ENCODE results near the gene KDM5C. TPM values are rescaled to one million over a fixed set of nuclear protein-coding genes. Genes with fewer than 3 reads are reported as not detected.

KDM5C gene
- total RNA-seq, 1 donor from 2014 or later = 123 TPM

DNA sequence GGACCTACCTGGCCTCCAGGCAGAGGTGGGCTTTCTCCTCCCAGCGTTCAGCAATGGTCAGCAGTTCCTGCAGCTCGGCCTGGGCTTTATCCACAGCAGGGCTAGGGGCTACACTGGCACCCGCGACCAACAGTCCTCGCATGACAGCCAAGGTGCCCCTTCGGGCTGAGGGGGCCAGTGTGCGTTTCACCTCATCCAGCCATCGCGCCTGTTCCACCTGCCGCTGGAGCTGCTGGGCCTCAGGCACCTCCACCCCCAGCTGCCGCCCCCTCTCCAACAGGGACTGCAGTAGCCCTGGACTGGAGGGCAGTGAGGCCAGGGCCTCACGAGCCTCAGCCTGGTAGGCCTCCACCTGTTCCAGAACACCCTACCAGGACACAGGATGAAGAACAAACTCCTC lies 28.3 kb downstream of the KDM5C start:
- Histone ChIP-seq H3K27me3 (no peaks in the 10 kb centered on the region), H3K4me3 (no peak overlapping the region), H3K27ac (no peak overlapping the region), H3K36me3 (peaks cover 10 to 87% of the 10 kb centered on the region in 2 donors), H3K9me3 (no peaks in the 10 kb centered on the region), H3K4me1 (no peaks in the 10 kb centered on the region)
- intact Hi-C loops (cut with DNase I) = no loop called here
- TF ChIP-seq, protein P1, sequence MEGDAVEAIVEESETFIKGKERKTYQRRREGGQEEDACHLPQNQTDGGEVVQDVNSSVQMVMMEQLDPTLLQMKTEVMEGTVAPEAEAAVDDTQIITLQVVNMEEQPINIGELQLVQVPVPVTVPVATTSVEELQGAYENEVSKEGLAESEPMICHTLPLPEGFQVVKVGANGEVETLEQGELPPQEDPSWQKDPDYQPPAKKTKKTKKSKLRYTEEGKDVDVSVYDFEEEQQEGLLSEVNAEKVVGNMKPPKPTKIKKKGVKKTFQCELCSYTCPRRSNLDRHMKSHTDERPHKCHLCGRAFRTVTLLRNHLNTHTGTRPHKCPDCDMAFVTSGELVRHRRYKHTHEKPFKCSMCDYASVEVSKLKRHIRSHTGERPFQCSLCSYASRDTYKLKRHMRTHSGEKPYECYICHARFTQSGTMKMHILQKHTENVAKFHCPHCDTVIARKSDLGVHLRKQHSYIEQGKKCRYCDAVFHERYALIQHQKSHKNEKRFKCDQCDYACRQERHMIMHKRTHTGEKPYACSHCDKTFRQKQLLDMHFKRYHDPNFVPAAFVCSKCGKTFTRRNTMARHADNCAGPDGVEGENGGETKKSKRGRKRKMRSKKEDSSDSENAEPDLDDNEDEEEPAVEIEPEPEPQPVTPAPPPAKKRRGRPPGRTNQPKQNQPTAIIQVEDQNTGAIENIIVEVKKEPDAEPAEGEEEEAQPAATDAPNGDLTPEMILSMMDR (IDR thresholded peaks at IDR 0.05) = no peak
- TF ChIP-seq POLR2A (IDR thresholded peaks at IDR 0.05) = no peak
- no peak for TF ChIP-seq POLR2AphosphoS5 (IDR thresholded peaks at IDR 0.05; ENCODE audit: insufficient read depth in 1 of 2, low read depth in 1 of 2)
- no peak for DNase-seq (ENCODE audit: extremely low spot score in 2 of 2)

DNA sequence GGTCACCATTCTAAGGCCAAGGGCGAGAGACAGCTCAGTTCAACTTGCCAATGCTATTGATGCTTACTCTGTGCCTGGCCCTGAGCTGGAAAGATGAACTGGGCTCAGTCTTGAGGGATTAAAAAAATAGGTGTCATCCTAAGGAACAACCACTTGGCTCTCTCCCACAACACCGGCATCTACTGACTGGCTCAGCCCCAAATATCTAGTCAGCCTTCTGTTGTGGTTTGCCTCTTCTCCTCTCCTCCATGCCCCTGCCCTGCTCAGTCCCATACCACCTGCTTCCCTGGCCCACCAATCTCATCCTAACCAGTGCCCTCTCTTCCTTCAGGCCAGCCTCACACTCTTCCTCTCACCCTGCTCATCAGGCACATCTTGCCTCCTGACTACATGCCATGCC lies 29.6 kb downstream of the KDM5C start:
- no peak for DNase-seq (ENCODE audit: extremely low spot score in 2 of 2)
- H3K36me3 ChIP-seq = peaks cover 10 to 74% of the 10 kb centered on the region in 2 donors
- TF ChIP-seq POLR2AphosphoS5 (IDR thresholded peaks at IDR 0.05; ENCODE audit: insufficient read depth in 1 of 2, low read depth in 1 of 2) (no peak), POLR2A (IDR thresholded peaks at IDR 0.05) (no peak)
- TF ChIP-seq, protein P1 (IDR thresholded peaks at IDR 0.05) = no peak

DNA sequence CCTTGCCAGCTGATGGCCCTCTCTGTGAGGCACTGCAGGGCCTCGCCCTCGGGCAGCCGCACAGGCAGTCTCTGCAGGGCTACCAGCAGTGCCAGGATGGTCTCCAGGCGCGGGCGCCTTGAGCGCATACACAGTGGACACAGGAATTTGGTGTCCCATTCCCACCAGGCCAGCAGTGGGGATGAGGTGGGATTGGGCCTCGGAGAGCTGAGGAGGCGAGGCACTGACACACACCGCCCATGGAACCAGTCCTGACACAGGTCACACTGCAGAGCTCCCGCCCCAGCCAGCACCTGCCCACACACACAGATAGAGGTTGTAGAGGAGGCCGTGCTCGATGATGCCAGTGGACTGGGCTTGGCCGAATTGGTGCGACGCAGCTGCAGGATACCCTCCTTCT lies 30.7 kb downstream of the KDM5C start:
- Histone ChIP-seq H3K27me3 (no peaks in the 10 kb centered on the region), H3K27ac (no peak overlapping the region), H3K4me1 (no peaks in the 10 kb centered on the region), H3K9me3 (no peaks in the 10 kb centered on the region), H3K4me3 (no peak overlapping the region), H3K36me3 (peaks cover 10 to 70% of the 10 kb centered on the region in 2 donors)
- intact Hi-C loops (cut with DNase I) = no loop called here
- TF ChIP-seq, protein P1 (IDR thresholded peaks at IDR 0.05) = no peak
- TF ChIP-seq POLR2A (IDR thresholded peaks at IDR 0.05) (no peak), POLR2AphosphoS5 (IDR thresholded peaks at IDR 0.05; ENCODE audit: insufficient read depth in 1 of 2, low read depth in 1 of 2) (no peak)
- no peak for DNase-seq (ENCODE audit: extremely low spot score in 2 of 2)

More for the DNA sequence above, 29.6 kb downstream of the KDM5C start:
- intact Hi-C loops (cut with DNase I) = no loop called here
- Histone ChIP-seq H3K27me3 (no peaks in the 10 kb centered on the region), H3K4me3 (no peak overlapping the region), H3K27ac (no peak overlapping the region), H3K4me1 (no peaks in the 10 kb centered on the region), H3K9me3 (no peaks in the 10 kb centered on the region)

DNA sequence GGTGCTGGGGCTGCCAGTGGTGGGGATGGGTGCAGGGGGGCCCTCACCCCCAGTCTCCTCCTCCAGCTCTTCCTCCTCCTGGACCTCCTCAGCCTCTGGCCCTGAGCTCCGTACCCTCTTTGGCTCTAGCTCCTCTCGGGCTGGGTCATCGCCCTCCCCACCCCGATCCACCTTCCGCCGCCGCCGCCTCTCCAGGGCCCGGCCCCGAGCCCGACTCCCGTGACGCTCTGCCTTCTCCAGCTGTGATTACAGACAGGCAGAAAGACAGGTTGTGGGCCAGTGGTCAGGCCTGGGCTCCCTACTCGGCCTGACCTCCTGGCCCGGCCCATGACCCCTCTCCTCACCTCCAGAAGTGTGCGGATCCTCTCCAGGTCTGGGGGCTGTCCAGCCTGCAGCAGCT lies 31.9 kb downstream of the KDM5C start:
- H3K9me3 ChIP-seq = no peaks in the 10 kb centered on the region
- peaks cover 5 to 58% of the 10 kb centered on the region in 2 donors for H3K36me3 ChIP-seq
- DNase-seq (ENCODE audit: extremely low spot score in 2 of 2) = no peak
- H3K4me3 ChIP-seq = no peak overlapping the region
- TF ChIP-seq POLR2A (IDR thresholded peaks at IDR 0.05) (no peak), POLR2AphosphoS5 (IDR thresholded peaks at IDR 0.05; ENCODE audit: insufficient read depth in 1 of 2, low read depth in 1 of 2) (no peak)
- TF ChIP-seq, protein P1 (IDR thresholded peaks at IDR 0.05) = no peak
- intact Hi-C loops (cut with DNase I) = no loop called here
- no peaks in the 10 kb centered on the region for H3K27me3 ChIP-seq
- H3K4me1 ChIP-seq = no peaks in the 10 kb centered on the region
- no peak overlapping the region for H3K27ac ChIP-seq

DNA sequence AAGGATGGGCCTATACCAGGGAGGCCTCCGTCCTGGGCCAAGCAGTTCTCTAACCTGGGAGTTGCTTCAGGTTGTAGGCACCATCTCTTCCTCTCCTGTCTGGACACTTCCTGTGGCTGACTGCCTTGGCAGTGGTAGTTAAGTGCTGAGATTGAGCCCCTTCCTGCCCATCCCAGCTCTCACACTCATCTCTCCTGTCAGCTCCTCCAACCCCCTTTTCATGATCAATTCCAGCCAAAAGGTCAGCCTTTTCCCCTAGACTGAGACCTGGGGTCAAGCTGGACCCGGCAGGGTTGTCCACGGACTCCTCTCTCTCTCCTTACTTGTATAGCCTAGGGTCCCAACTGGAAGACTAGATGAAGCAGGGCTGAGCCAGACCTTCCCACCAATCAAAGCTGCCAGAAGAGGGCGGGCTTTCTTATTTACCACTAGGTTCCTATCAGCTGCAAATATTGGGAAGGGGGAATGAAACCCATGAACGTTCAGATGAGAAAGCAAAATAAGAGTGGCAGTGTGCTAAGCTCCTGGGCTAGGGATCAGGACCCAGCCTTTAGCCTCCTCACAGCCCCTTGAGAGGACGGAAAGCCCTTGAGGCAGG lies 34.5 kb downstream of the KDM5C start:
- H3K27ac ChIP-seq = no peak overlapping the region
- intact Hi-C loops (cut with DNase I) = no loop called here
- H3K4me3 ChIP-seq = no peak overlapping the region
- H3K9me3 ChIP-seq = no peaks in the 10 kb centered on the region
- TF ChIP-seq, protein P1 (IDR thresholded peaks at IDR 0.05) = no peak
- no peak for TF ChIP-seq POLR2AphosphoS5 (IDR thresholded peaks at IDR 0.05; ENCODE audit: insufficient read depth in 1 of 2, low read depth in 1 of 2)
- no peak for TF ChIP-seq POLR2A (IDR thresholded peaks at IDR 0.05)
- no peaks in the 10 kb centered on the region for H3K27me3 ChIP-seq
- H3K4me1 ChIP-seq = no peaks in the 10 kb centered on the region
- DNase-seq (ENCODE audit: extremely low spot score in 2 of 2) = no peak
- H3K36me3 ChIP-seq = peaks cover 0 to 31% of the 10 kb centered on the region in 2 donors
